ENCODE data around the gene ZBTB24.
A peak's percentile ranks its signal among the peaks of the same experiment; 100 is the strongest.
"Not testable (repeated sequence)": the region's sequence is repeated elsewhere in the genome, so short reads cannot be mapped to it uniquely, and the experiment has no call there.

Gene ZBTB24

DNA sequence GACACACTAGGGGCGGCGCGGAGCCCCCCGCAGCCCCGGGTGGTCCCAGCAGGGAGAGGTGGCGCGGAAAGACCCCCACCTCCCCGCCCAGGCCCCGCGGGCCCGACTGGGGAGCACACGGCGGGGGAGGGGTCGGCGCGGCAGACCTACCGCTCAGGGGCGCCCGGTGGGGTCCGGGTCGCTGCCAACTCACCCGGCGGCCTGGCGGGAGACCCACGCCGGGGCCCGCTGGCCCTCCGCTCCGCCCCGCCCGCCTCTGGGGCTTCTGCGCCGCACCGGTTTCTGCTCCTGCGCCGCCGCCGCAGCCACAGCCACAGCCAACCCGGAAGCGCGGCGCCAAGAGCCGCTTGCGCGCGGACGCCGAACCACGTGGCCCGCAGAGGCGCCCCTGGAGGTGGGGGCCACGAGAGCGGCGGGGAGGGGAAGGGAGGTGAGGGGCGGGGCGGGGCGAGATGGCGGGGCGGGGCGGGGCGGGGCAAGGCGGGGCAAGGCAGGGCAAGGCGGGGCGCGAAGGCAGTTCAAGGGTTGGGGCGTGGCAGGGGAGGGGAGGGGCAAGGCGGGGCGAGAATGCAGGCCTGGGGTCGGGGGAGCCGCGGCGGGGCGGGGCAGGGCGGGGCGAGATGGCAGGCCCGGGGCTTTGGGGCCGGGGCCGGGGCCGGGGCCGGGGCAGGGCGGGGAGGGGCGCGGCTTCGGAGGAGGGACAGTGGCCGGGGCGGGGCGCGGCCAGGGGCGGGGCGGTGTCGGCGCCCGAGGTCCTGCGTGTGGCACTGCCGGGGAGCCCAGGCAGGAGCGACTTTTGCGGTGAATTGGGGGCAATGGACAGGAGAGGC is at the start of gene ZBTB24:
Gene ZBTB24 (minus strand): TSS at position 315 of the 830 bp plus-strand sequence. CDS start 1,193 bp downstream, outside the sequence.
- peak; percentile 9 to 92 (median 83) for DNase-seq

DNA sequence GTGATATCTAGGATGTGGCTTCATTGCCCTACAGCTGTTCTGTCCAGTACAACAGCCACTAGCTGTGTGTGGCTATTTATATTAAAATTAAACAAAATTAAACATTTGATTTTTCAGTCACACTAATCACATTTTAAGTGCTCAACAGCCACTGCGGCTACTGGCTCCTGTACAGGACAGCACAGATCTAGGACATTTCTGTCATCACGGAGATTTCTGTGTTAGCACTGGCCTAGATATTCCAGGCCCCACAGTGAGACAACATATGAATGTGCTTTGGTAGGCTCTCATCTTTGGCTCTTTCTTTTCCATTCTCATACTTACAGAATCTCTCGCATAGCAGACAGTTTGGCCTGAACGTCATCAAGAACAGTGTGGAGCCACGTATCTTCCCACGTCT is 48.4 kb upstream of the ZBTB24 start:
- peak in 2 of 58 donors; percentile 3 to 4 for DNase-seq

- DNase-seq = no peak
Measured at GRCh38 chr6:109527989-109528388, 45.0 kb upstream of the ZBTB24 start.

GRCh38 chr6:109526905-109527628 is 44.0 kb upstream of the ZBTB24 start:
- DNase-seq = peak in 20 of 58 donors; percentile 1 to 35 (median 4)

DNA sequence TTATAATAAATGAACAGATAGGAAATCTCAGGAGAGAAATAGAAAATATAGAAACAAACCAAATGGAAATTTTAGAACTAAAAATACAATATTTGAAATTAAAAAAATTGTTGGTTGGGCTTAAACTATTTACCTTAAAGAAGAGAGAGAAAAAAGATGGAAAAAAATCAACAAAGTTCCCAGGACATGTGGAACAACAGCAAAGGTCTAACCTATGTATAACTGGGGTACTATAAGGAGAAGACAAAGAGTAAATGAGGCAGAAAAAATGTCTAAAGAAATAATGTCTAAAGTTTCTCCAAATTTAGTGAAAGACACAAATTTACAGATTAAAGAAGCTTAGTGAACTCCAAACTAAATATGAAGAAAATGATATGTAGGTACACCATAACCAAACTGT is 41.1 kb upstream of the ZBTB24 start:
- DNase-seq = no peak

DNA sequence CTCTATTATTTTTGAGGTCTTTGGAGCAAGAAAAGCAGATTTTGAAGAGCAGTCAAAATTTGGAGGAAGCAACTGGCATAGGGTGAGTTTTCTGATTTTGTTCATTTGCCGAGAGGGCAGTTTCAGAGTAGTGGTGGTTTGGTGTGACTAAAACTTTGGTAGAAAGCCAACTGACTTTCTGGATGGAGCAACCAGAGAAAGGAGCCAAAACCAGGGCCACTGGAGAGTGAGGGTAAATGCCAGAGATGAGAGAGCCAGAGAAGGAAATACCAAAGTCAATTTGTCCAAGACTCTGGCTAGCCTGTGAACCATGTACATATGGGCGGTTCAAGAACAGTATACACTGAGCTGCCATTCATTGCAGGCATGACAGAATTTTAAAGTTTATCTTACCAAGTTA is 40.5 kb upstream of the ZBTB24 start:
- no peak for DNase-seq

GRCh38 chr6:109521080-109521479 is 38.1 kb upstream of the ZBTB24 start:
- DNase-seq = no peak

- DNase-seq = not testable (repeated sequence)
Measured at GRCh38 chr6:109519647-109520046, 36.6 kb upstream of the ZBTB24 start.

- no peak for DNase-seq
Measured at GRCh38 chr6:109516929-109517328, 33.9 kb upstream of the ZBTB24 start.

DNA sequence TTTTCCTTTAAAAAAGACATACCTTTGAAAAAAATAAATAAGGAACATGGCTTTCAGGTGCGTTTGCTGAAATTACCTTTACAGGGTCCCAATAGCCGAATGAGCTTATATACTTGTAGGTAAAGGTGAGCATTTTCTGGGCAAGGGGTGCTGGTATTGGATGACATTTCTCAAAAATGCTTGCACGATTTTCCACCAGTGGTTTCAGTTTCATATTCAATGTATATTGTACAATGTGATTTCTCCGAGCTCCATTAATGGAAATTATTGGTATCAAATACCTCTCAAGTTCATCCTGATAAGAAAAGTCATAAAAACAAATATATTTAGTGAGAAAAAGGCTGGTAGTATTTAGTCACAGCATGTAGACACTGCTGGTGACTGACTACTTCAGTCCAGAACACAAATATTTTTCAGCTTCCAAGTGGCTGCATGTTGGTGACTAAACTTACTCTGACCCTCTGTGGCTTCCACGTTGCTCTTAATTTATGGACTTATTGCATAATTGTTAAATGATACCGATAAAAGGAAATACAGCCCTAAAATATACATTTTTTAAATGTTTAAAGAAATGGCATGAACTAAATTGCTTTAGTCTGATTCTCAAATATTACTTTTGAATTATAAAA is 32.9 kb upstream of the ZBTB24 start:
- DNase-seq = no peak

GRCh38 chr6:109514946-109515345 is 31.9 kb upstream of the ZBTB24 start:
- DNase-seq = no peak

DNA sequence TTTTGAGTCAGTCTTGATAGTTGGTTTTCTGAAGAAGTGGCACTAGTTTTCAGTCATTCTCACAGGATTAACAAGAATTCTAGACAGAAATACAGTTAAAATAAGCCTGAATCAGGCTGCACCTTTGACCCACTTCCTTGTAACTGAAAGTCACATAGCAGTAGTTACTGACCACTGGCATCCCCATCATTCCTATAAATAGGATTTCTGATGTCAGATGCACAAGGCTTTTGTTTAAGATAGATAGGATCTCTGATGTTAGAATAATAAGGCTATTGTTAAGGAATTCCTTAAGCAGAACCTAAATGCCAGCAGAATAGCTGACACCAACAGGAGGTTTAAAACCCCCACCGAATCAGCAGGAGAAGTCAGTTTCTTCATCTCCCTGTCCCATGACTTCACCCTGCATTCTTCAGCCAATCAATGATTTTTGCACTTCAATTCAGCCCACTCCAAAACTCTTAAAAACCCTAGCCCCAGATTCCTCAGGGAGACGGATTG is 30.6 kb upstream of the ZBTB24 start:
- DNase-seq = no peak

- no peak for DNase-seq
Measured at GRCh38 chr6:109512271-109512817, 29.3 kb upstream of the ZBTB24 start.

DNA sequence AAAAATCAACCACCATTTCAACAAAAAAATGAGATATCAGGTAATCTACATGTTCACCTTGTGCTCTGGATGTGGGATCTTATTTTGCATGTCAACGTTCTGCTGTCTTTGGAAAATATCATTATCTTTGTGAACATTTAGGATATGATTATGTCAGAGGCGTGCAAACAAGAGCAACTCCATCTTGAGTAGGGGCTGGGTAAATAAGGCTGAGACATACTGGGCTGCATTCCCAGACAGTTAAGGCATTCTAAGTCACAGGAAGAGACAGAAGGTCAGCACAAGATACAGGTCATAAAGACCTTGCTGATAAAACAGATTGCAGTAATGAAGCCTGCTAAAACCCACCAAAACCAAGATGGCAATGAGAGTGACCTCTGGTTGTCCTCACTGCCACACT is 28.8 kb upstream of the ZBTB24 start:
- no peak for DNase-seq

GRCh38 chr6:109510358-109510757 is 27.3 kb upstream of the ZBTB24 start:
- no peak for DNase-seq

DNA sequence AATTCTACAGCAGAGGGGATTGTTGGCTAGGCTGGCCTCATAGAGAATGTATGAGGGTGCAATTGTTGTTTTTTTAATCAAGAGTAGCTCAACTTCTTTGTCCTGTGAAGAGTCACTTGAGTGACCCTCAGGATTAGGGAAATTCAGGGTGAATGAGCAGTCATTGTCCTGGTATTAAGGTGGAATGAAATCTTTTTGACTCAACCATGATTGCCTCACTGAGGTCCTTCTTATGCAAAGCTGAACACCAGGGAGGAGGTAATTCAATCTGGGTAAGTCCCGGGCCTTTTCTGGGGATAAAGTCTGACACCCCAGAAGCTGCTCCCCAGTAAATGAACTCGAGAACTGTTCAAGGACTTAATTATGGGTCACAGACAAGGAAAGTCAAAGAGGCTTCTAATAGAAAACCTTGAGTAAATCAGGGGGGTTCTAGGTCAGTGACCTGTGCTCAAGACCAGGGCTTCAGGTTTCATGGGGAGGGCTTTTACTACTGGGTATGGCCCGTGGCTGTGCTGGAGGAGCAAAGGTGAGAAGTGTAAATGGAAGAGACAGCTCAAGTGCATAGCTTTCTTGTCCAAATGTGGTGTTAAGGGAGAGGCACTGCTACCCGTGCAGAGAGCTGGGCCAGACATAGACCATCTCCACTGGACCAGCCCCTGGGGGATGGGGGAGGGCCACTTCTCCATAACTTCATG is 25.3 kb upstream of the ZBTB24 start:
- DNase-seq = no peak

DNA sequence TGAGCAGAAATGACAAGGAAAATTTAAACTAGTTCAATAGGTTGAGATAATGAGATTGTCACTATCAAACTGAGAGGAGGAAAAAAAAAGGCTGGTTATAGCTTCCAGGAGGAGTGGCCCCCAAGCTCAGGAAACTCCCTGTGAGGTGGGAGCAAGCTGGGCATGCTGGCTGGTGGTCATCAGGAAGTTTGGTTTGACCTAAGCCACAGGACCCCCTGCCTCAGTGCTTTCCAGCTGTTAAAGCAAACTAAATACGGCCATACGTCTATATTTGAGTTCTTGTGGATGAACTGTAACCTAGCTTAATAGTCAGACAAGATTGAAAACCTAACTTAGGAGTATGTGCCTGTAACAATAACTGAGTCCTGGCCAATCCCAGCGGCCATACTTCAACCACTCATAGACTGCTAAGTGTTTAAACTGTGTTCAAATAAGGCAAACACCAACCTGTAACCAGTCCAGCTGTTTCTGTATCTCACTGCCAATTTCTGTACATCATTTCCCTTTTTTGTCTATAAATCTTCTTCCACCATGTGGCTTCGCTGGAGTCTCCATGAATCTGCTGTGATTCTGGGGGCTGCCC is 24.6 kb upstream of the ZBTB24 start:
- DNase-seq = no peak

GRCh38 chr6:109506841-109507240 is 23.8 kb upstream of the ZBTB24 start:
- no peak for DNase-seq

DNA sequence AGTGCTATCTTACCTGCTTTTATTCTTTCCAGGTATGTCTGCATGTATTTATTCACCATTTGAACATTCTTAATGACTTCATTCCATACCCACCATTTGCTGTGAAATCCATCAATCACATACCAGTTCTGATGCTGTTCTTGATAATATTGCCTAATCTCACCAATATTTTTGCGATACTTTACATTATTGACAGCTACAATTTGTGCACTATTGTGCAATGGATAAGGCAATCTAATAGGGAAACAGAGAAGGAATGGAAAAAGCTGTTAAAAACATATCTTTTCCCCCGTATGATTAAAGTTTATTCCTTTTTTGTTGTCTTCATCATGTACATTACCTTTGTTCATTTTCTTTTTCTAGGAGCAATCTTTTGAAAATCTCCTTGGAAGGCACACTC is 23.3 kb upstream of the ZBTB24 start:
- DNase-seq = no peak
